ENCODE results near the gene MOCOS.
"Not testable (repeated sequence)": the region's sequence is repeated elsewhere in the genome, so short reads cannot be mapped to it uniquely, and the experiment has no call there.

The MOCOS gene

DNA sequence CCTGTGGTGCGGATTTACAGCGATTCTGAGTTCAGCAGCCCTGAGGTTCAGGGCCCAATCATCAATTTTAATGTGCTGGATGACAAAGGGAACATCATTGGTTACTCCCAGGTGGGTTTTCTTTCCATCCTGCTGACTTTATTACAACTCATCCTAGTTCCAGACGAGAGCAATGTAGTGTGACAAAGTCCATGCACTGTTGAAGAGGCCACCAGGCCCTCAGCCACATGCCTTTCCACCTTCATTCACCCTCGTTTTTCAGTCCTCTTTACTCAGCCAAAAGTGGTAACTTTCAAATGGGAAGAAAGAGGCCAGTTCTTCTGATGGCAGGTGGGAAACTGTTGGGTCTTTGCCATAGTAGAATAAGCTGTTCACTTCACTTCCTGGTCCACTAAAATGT lies 17.9 kb downstream of the MOCOS start:
- no peak for DNase-seq

DNA sequence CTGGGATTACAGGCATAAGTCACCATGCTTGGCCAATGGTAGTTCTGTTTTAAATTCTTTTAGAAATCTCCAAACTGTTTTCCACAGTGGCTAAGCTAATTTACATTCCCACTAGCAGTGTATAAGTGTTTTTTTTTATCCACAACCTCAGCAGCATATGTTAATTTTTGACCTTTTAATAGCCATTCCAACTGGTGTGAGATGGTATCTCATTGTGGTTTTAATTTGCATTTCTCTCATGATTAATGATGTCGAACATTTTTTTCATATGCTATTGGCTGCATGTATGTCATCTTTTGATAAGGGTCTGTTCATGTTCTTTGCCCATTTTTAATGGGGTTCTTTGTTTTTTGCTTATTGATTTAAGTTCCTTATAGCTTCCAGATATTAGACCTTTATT lies 20.0 kb downstream of the MOCOS start:
- DNase-seq = no peak

DNA sequence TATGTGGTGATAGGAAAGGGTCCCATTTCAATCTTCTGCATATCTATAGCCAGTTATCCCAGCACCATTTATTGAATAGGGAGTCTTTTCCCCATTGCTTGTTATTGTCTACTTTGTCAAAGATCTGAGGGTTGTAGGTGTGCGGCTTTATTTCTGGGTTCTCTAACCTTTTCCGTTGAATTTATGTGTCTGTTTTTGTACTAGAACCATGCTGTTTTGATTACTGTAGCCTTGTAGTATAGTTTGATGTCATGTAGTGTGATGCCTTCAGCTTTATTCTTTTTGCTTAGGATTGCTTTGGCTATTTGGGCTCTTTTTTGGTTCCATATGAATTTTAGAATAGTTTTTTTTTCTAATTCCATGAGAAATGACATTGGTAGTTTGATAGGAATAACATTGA lies 20.7 kb downstream of the MOCOS start:
- not testable (repeated sequence) for DNase-seq

DNA sequence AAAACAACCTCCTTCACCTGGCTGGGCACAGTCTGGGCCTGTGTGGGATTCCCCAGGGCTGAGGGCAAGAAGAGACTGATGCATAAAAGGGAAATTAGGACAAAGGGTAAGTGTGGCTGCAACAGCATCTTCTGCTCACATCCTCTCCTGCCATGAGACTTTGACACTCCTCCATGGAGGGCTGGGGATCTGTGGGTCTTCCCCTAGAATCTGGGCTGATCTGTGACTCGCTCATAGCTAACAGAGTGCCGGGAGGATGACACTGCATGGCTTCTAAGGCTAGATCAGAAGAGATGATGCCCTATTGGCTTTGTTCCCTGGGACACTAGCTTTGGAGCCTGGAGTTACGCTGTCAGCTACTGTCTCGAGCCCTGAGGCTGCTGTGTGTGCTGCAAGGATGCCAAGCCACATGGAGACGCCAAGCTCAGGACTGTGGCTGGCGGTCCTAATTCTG lies 24.3 kb downstream of the MOCOS start:
- DNase-seq = no peak

DNA sequence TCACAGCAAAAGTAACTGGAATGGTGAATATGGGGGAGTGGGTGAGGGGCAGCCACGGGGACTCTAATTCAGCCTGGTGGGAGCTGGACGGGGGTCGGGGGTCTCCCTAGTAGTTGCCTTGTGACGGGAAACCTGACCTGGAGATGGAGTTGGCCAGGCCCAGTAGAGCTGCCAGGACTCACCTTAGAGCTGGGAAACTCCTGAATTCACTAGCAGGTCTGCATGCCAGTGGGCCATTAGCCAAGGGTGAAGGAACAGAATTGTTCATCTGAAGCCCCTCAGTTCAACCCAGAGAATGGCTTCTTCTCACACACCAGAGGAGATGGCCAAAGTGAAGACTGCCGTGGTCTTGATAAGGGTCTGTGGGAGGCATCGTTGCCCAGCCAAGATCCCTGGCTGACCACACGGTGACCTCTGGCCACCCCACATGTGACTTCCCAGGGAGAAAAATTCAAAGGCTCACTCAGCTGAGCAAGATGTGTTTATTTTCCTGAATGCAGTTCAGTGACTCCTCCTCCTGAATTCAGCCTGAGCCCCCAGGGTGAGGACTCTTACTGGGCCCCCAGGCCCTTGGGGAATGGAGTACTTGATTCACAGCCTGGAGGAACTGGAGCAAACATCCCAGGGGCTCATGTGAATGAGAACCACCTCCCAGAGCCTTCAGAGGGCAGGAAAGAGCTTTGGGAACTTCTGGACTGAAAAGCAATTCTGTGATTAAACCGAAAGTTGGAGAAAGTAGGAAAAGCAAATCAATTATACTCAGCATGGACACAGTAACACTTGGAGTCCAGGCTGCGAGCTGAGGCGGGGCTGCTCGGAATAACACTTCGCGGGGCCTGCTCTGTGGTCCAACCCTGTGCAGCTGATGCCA lies 25.2 kb downstream of the MOCOS start:
- no peak for DNase-seq

DNA sequence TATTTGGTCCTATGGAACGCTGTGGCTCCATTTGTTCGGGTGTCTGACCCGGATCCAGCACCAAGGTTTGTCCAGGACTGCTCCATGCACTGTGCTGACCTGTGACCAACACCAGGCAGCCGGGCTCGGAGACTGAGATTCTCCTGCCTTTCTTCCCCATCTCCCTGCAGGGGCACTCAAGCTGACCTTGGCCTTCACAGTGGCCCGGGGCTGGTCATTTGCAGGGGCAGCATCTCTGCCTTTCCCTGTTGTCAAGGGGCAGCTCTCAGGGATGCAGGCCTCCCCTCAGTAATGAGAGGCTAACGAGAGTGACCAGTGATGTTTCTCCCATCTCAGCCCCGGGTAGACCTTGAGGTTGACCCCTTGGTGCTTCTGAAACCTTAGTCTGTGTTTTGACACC lies 27.5 kb downstream of the MOCOS start:
- no peak for DNase-seq

DNA sequence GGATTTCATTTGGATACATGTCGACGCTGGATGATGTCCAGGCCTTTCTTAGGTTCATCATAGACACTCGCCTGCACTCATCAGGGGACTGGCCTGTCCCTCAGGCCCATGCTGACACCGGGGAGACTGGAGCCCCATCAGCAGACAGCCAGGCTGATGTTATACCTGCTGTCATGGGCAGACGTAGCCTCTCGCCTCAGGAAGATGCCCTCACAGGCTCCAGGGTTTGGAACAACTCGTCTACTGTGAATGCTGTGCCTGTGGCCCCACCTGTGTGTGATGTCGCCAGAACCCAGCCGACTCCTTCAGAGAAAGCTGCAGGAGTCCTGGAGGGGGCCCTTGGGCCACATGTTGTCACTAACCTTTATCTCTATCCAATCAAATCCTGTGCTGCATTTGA lies 28.3 kb downstream of the MOCOS start:
- DNase-seq = no peak

DNA sequence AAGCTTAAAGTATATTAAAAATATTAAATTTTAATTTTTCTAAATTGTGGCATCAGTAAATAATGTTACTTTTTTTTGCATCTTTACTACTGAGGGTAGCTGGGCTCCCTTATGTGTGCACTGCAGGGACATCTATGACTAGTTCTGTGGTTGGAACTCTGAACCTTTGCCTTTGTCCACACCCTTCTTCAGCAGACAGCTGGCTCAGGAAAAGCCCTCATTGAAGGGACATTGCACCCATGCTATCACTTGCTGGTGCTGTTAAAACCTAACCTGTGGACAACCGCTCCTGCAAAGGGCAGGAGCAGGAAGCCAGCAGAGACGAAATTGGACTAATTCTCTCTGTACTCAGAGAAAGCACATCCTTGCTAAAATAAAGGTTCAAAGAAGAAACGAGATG lies 30.1 kb downstream of the MOCOS start:
- DNase-seq = no peak

DNA sequence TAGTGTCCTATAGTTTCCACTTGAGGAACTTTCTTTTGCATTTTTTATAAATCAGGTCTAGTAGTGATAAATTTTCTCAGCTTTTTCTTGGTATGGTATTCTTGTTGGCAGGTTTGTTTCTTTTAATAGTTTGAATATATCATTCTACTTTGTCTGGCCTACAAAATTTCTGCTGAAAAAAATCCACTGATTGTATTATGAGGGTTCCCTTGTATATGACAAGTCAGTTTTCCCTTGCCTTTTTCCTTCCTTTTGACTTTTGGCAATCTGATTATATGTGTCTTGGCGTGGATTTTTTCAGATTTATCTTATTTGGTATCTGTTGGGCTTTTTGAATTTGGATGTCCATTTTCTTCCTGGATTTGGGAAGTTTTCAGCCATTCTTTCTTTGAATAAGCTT lies 41.9 kb downstream of the MOCOS start:
- DNase-seq = no peak

DNA sequence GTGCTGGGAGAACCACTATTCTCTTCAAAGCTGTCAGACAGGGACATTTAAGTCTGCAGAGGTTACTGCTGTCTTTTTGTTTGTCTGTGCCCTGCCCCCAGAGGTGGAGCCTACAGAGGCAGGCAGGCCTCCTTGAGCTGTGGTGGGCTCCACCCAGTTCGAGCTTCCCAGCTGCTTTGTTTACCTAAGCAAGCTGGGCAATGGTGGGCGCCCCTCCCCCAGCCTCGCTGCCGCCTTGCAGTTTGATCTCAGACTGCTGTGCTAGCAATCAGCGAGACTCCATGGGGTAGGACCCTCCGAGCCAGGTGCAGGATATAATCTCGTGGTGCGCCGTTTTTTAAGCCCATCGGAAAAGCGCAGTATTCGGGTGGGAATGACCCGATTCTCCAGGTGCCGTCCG lies 53.2 kb downstream of the MOCOS start:
- not testable (repeated sequence) for DNase-seq

DNA sequence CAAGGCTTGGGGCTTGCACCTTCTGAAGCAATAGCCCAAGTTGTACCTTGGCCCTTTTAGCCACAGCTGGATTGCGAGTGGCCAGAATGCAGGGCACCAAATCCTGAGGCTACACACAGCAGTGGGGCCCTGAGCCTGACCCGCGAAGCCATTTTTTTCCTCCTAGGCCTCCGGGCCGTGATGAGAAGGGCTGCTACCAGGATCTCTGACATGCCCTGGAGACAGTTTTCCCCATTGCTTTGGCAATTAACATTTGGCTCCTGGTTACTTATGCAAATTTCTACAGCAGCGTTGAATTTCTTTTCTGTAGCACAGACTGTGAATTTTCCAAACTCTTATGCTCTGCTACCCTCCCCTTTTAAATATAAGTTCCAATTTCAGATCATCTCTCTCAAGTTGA lies 54.5 kb downstream of the MOCOS start:
- DNase-seq = no peak

DNA sequence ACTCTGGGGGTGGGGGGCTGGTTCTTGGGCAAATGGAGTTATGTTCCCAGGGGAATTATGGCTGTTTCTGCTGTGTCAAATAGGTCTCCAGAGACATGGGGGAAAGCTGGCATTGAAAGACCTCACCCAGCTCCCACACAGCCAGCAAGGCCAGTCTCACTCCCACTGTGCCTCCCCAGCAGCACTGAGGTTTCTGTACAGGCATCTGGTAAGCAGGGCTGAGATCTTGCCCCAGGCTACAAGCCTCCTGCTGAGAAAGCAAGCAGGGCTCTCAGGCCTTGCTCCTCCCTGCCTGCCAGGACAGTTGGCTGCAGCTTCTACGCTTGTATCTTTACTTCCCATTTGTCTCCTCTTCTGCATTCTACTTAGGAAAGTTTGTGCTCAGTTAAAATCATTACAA lies 59.7 kb downstream of the MOCOS start:
- no peak for DNase-seq

DNA sequence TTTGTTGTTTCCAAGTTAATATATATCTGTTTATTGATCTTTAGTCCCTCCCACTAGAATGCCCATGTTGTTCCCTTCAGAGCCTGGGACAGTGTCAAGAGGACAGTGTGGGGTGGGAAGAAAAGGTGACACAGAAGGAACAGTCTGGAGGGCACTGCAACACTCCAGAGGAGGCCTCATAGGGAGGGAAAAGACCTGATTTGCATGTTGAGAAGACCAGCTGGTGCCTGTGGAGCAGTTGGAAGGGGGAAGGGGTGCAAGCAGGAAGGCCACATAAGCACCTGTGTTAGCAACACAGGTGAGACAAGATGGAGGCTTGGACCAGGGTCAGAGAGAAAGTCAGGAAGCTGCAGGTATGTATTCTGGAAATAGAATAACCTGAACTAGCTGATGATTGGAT lies 62.1 kb downstream of the MOCOS start:
- DNase-seq = peak; percentile 48 to 58

DNA sequence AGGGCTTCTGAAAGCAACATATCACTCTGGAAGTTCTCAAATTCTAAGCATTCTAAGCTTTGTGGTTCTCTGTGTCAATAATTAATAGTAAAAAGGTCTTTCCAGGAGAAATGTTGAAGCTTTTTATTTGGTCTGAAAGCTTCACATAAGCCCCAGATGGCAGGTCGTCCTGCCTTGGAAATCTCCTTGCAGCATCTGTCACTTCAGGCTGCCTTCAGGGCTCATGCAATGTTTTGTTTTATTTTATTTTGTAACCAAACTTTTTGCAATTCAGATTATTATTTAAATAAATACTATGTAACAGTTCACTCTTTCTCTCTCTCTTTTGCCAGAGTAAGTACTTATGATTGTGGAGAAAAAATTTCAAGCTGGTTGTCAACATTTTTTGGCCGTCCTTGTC lies 63.5 kb downstream of the MOCOS start:
- DNase-seq = peak; percentile 12 to 66

DNA sequence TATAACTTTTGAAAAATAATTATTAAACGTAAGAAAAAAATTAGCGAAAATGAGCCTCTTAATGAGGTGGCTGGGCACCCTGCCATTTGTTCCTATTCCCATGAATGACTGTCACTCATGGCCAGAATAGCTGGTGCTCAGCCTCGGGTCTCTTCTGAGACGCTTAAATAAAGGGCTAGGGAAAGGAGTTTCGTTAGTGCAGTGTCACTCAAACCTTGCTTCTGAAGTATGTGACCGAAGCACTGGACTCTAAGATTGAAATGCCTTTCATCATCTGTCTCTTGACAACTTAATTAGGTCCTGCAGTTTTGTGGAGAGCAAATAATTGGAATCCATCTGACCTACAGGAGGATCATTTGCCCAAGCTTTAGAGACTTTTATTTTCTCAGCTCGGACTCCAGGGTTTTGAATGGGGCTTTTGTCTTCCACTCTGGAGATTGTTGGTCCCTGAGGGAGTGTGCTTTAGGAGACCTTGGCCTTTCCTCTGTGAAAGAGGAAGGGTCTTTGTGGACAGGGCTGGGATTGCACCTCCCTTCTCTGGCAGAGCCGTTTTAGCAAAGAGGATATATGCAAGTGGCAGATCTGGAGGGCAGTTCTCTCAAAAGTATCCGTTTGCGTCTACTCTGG lies 67.9 kb downstream of the MOCOS start:
- no peak for DNase-seq

DNA sequence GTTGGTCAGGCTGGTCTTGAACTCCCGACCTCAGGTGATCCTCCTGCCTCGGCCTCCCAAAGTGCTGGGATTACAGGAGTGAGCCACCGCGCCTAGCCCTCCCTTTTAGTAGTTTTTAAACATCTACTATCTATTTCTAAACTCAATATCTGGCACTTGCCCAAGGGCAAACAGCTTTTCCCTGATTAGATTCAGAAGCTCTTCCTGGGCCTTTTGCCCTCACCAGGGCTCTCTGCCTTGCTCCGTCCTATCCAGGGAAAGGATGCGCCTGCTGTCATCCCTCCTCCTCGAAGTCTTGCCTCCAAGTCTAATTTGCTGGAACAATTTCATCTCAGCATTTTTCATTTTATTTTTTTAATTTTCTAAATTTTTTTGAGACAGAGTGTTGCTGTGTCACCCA lies 68.8 kb downstream of the MOCOS start:
- no peak for DNase-seq

DNA sequence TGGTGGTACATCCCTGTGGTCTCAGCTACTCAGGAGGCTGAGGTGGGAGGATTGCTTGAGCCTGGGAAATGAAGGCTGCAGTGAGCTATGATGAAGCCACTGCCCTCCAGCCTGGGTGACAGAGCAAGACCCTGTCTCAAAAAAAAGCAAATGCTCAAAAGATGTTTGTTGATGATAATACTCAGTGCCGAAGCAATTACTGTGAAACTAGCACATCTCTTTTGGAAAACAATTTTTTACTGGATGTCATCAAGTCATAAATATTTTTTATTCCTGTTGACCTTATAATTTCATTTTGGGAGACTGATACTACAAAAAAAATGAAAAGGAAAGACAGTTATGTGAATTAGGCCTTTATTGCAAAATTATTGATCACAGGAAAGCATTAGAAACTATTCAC lies 75.7 kb downstream of the MOCOS start:
- DNase-seq = no peak

DNA sequence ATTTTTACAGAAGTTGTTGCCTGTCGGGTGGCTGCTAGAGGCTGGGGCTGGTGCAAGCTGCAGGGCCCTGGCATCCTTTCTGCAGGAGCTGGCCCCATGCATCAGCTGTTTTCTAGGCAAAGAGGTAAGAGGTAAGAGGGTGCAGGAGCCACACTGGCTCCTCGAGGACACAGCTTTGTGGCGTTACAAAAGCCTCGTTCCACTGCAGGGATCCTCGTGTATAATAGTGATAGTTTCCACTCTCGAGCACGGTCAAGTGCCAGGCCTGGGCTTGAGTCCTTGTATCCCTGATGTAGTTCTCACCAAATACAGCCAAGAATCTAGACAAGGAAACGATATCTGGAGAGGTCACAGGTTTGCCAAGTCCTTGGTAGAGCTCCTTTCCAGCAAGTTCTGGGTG lies 77.0 kb downstream of the MOCOS start:
- DNase-seq = no peak

DNA sequence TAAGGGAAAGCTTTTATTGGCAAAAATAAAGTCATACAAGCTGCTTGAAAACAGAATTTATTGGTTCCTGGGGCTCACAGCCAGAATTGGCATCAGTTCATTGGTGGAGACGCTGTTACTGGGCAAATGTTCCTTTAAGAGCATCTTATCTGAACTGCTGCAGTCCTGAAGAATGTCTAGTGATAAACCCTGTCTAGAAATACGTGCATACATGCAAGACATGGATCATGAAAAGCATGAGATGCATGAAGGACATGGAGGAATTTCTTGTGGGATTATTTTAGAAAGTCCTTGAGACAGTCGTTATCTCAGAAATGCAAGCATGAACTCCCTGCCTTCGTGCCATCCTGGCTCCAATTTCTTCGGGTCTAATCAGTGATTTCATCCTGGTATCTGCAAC lies 77.7 kb downstream of the MOCOS start:
- DNase-seq = peak in 1 of 2 experiments; percentile 37

DNA sequence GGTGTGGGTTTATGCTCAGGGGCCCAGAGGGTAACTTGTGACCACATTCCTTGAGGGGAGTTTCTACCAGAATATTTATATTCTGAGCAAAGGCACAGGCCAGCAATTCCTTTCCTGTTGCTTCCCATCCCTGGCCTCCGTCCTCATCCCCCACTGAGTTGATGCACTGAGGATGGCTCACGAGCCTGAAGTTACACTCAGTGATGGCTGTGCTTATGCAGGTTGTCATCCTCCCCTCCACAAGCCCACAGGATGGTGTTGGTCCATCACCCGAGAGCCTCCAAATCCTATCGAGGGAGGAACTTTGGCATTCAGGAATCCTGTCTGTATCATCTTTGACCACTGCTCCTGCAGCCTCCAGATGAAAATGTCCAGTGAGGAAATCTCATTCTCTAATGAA lies 81.9 kb downstream of the MOCOS start:
- DNase-seq = no peak

DNA sequence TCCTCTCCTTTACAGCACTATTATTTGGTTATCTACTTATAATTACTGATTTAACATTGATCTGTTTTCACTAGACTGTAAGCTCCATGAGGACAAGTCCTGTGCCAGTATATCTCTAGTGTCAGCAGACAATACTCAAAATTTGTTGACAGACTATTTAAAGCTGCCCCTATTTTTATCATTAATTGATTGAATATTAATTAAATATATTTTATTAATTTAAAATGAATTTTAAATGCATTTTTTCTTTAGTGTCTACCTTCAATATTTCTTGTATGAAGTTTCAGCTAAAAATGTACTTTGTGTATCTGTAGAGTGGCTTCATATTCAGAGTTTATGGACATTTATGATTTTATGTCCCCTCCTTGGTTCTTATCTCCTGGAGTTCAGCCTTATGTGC lies 83.9 kb downstream of the MOCOS start:
- no peak for DNase-seq

DNA sequence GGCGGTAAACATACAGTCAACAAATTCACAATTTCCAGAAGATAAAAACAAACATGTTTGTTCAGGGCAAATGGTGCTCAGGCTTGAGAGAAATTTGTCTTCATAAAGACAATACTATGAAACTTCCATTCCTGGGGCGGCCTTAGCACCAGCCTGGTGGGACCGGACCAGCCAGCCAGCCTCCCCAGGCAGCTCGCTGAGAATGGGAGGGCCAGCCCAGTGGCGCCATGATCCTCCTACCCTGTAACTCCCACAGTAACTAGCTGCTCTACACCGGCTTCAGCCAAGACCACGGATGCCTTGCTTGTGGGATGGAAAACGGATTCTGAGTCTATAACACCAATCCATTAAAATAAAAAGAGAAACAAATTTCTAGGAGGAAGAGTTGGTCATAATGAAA lies 86.0 kb downstream of the MOCOS start:
- no peak for DNase-seq

DNA sequence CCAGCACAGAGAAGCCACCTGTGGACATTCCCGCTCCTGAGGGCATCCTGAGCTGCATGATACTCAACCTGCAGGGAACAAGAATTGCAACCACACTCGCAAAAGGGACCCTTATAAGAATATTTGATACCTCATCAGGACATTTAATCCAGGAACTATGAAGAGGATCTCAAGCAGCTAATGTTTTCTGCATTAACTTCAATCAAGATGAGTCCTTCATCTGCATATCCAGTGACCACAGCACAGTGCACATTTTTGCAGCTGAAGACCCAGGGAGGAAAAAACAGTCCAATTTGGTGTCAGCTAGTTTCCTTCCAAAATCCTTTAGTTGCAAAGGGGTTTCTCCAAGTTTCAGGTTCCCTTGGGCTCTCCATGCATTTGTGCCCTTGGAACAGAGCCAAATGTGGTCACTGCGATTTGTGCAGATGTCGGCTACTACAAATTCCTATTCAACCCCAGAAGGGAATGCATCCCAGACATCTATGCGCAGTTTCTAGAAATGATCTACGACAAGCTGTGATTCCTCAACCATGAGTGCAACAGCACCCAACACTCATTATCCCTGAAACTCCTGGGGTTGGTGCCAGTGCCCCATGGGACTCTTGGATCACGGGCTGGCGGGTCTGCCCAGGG lies 86.9 kb downstream of the MOCOS start:
- DNase-seq = no peak

DNA sequence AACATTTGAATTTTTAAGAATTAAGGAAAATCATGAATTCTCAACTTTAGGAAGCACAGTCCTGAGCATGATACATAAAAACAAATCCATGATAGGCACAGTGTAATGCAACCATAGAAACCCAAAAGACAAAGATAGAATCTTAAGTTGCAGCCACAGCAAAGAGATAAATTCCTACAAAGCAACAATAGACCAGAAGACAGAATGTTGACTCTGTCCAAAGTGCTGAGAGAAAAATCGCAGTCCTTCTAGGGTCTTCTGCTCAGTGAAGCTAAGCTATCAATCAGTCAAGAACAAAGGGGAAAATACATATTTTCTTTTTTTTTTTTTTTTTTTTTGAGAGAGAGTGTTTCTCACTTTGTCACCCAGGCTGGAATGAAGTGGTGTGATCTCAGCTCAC lies 88.3 kb downstream of the MOCOS start:
- DNase-seq = no peak

All from NCI-H524 (cell line).